H1 (cell line): ENCODE measurements around the gene DPM3. TPM values are rescaled to one million over a fixed set of nuclear protein-coding genes. Genes with fewer than 3 reads are reported as not detected.

Experiments used
- CTCF ChIA-PET: fragments of 300-600 bp; sonication (Branson Sonifier 250); formaldehyde crosslinking; loops from one replicate; lab custom pipeline; 2021; ENCODE audit not compliant: partially characterized antibody; lab: Charles Lee
- POLR2A ChIA-PET: fragments of 300-600 bp; sonication (Branson Sonifier 250); formaldehyde crosslinking; loops from one replicate; lab custom pipeline; 2021; ENCODE audit warnings: inconsistent platforms; ENCODE audit not compliant: partially characterized antibody; lab: Charles Lee
- DNase-seq, 2 experiments: peaks; one replicate each; pipeline versions ENCODE4 v3.0.0 to v3.0.0-alpha.2; 2010 to 2022; ENCODE audit warnings: low spot score in 2 of 2, low read depth in 1 of 2, mixed read lengths in 1 of 2
- FAIRE-seq: peaks from 2 replicates; lab custom pipeline; 2011; peaks lifted over from hg19 to GRCh38; lab: Jason Lieb, UNC
- H2AFZ ChIP-seq: 2 replicates; pipeline ENCODE4 v1.8.1; 2012; ENCODE audit warnings: low read length, inconsistent platforms
- H2AK5ac ChIP-seq: 2 replicates; pipeline ENCODE4 v1.6.1; 2013; ENCODE audit warnings: low read depth, low read length
- H2BK120ac ChIP-seq: replicated peaks from 2 replicates; pipeline ENCODE3; 2013; ENCODE audit warnings: low read depth, low read length, inconsistent platforms
- H2BK12ac ChIP-seq: 2 replicates; pipeline ENCODE4 v1.6.1; 2013; ENCODE audit warnings: low read depth, low read length
- H2BK15ac ChIP-seq: 2 replicates; pipeline ENCODE4 v1.6.1; 2013; ENCODE audit warnings: low read length
- H2BK20ac ChIP-seq: 2 replicates; pipeline ENCODE4 v1.6.1; 2013; ENCODE audit warnings: low read length
- H2BK5ac ChIP-seq: 2 replicates; pipeline ENCODE4 v1.6.1; 2013; ENCODE audit warnings: low read depth, low read length
- H3K14ac ChIP-seq: 2 replicates; pipeline ENCODE4 v1.6.1; 2013; ENCODE audit warnings: inconsistent platforms; ENCODE audit not compliant: insufficient read length
- H3K18ac ChIP-seq: 2 replicates; pipeline ENCODE4 v1.6.1; 2013; ENCODE audit warnings: low read length; ENCODE audit errors: extremely low read depth
- H3K23ac ChIP-seq: 2 replicates; pipeline ENCODE4 v1.6.1; 2013; ENCODE audit warnings: inconsistent platforms; ENCODE audit not compliant: insufficient read length
- H3K23me2 ChIP-seq: 2 replicates; pipeline ENCODE4 v1.6.1; 2013; ENCODE audit warnings: low read depth, low read length
- H3K27ac ChIP-seq: 2 replicates; pipeline ENCODE4 v1.6.1; 2011; ENCODE audit warnings: low read depth, low read length, inconsistent platforms
- H3K27me3 ChIP-seq, 4 experiments: replicated peaks in 1 of 4; 1 replicate in 1 of 4; 2 replicates in 3 of 4; pipeline versions ENCODE4 v1.6.1 to v1.8.1; 2011 to 2013; ENCODE audit warnings: low read length in 3 of 4, mild to moderate bottlenecking in 3 of 4, inconsistent platforms in 2 of 4, mixed read lengths in 2 of 4, moderate library complexity in 1 of 4; ENCODE audit not compliant: control insufficient read depth in 3 of 4, insufficient read depth in 3 of 4; ENCODE audit errors: extremely low read depth in 1 of 4
- H3K36me3 ChIP-seq, 4 experiments: 2 replicates each; pipeline versions ENCODE4 v1.6.1 to v1.8.1; 2011 to 2013; ENCODE audit warnings: mild to moderate bottlenecking in 4 of 4, low read length in 3 of 4, moderate library complexity in 2 of 4, control low read depth in 1 of 4, inconsistent platforms in 1 of 4; ENCODE audit not compliant: insufficient read depth in 4 of 4, control insufficient read depth in 2 of 4
- H3K4ac ChIP-seq: replicated peaks from 2 replicates; pipeline ENCODE3; 2013; ENCODE audit warnings: low read length, low read depth, mixed read lengths, inconsistent platforms; ENCODE audit not compliant: insufficient read length
- H3K4me1 ChIP-seq, 4 experiments: replicated peaks in 1 of 4; 1 replicate in 1 of 4; 2 replicates in 3 of 4; pipeline versions ENCODE4 v1.6.1 to v1.8.1; 2011 to 2013; ENCODE audit warnings: low read length in 3 of 4, inconsistent platforms in 2 of 4, mixed read lengths in 1 of 4; ENCODE audit not compliant: insufficient read depth in 4 of 4, control insufficient read depth in 3 of 4
- H3K4me2 ChIP-seq, 2 experiments: 2 replicates each; pipeline versions ENCODE4 v1.6.1 to v1.8.1; 2011 to 2013; ENCODE audit warnings: low read depth in 2 of 2, low read length in 2 of 2, control low read depth in 1 of 2, inconsistent platforms in 1 of 2, mild to moderate bottlenecking in 1 of 2; ENCODE audit not compliant: insufficient read depth in 1 of 2
- H3K4me3 ChIP-seq, 4 experiments: fragments of 200-600, 300-600 bp in 1 of 4; sonication (generic), shearing (Covaris generic), sonication (Bioruptor Twin) in 1 of 4; 2 replicates each; pipeline versions ENCODE4 v1.5.1 to v1.8.1; 2011 to 2016; ENCODE audit warnings: low read length in 4 of 4, low read depth in 3 of 4, control low read depth in 2 of 4, inconsistent platforms in 2 of 4, mild to moderate bottlenecking in 2 of 4, mixed read lengths in 1 of 4, moderate library complexity in 1 of 4; ENCODE audit not compliant: insufficient read depth in 2 of 4; ENCODE audit errors: extremely low read depth in 1 of 4
- H3K56ac ChIP-seq: replicated peaks from 2 replicates; pipeline ENCODE3; 2013; ENCODE audit warnings: low read depth, mild to moderate bottlenecking, mixed read lengths, low read length, inconsistent platforms; ENCODE audit not compliant: insufficient read length
- H3K79me1 ChIP-seq: 2 replicates; pipeline ENCODE4 v1.6.1; 2013; ENCODE audit warnings: low read depth, low read length, control low read depth
- H3K79me2 ChIP-seq, 2 experiments: 2 replicates each; pipeline versions ENCODE4 v1.6.1 to v1.8.1; 2012 to 2013; ENCODE audit warnings: low read length in 2 of 2, mild to moderate bottlenecking in 2 of 2, inconsistent platforms in 1 of 2; ENCODE audit not compliant: insufficient read depth in 2 of 2, control insufficient read depth in 1 of 2
- H3K9ac ChIP-seq, 4 experiments: replicated peaks in 1 of 4; 1 replicate in 1 of 4; 2 replicates in 3 of 4; pipeline versions ENCODE4 v1.6.1 to v1.8.1; 2011 to 2013; ENCODE audit warnings: low read depth in 3 of 4, low read length in 3 of 4, control low read depth in 2 of 4, mild to moderate bottlenecking in 2 of 4, moderate library complexity in 2 of 4, inconsistent platforms in 1 of 4; ENCODE audit errors: extremely low read depth in 1 of 4
- H3K9me3 ChIP-seq, 2 experiments: 2 replicates each; pipeline versions ENCODE4 v1.6.1 to v1.8.1; 2012 to 2013; ENCODE audit warnings: mild to moderate bottlenecking in 2 of 2, moderate library complexity in 2 of 2, control low read depth in 1 of 2, inconsistent platforms in 1 of 2, low read depth in 1 of 2, low read length in 1 of 2, mixed read lengths in 1 of 2; ENCODE audit not compliant: insufficient read depth in 2 of 2
- H4K20me1 ChIP-seq, 2 experiments: replicated peaks in 1 of 2; 2 replicates each; pipeline versions ENCODE3 to v1.8.1; 2011 to 2013; ENCODE audit warnings: inconsistent platforms in 2 of 2, low read length in 2 of 2, mild to moderate bottlenecking in 1 of 2; ENCODE audit not compliant: insufficient read depth in 2 of 2, control insufficient read depth in 1 of 2
- H4K5ac ChIP-seq: 2 replicates; pipeline ENCODE4 v1.6.1; 2013; ENCODE audit warnings: low read length, low read depth, mixed read lengths, inconsistent platforms; ENCODE audit not compliant: insufficient read length
- H4K8ac ChIP-seq: 2 replicates; pipeline ENCODE4 v1.8.0; 2013; ENCODE audit warnings: mild to moderate bottlenecking, moderate library complexity, low read length, inconsistent platforms; ENCODE audit not compliant: insufficient read depth; ENCODE audit errors: extremely low read depth
- H4K91ac ChIP-seq: replicated peaks from 2 replicates; pipeline ENCODE3; 2013; ENCODE audit warnings: low read length, mixed read lengths, inconsistent platforms; ENCODE audit not compliant: insufficient read length
- BRCA1 ChIP-seq: IDR thresholded peaks from 2 replicates; pipeline ENCODE4 v1.6.1; 2012; ENCODE audit warnings: low read depth, low read length, improper control_type of control experiment
- CREB1 ChIP-seq: IDR thresholded peaks from 2 replicates; pipeline ENCODE4 v1.6.1; 2012; ENCODE audit warnings: inconsistent platforms
- EZH2 ChIP-seq: fragments of 200-600 bp; sonication (generic); IDR thresholded peaks from 2 replicates; pipeline ENCODE4 v1.7.1; 2012; ENCODE audit warnings: low read depth, mild to moderate bottlenecking, moderate library complexity, low read length, inconsistent platforms; ENCODE audit not compliant: severe bottlenecking
- JUND ChIP-seq: IDR thresholded peaks from 2 replicates; pipeline ENCODE4 v1.6.1; 2011; ENCODE audit warnings: mild to moderate bottlenecking, improper control_type of control experiment, low read length
- NANOG ChIP-seq: IDR thresholded peaks from 2 replicates; pipeline ENCODE4 v1.6.1; 2011; ENCODE audit warnings: low read length, low read depth, mild to moderate bottlenecking, inconsistent platforms; ENCODE audit not compliant: insufficient read depth, poor library complexity, severe bottlenecking
- SRF ChIP-seq: IDR thresholded peaks from 2 replicates; pipeline ENCODE4 v1.6.1; 2011; ENCODE audit warnings: mild to moderate bottlenecking, low read depth, low read length, moderate library complexity
- TAF1 ChIP-seq: IDR thresholded peaks from 2 replicates; pipeline ENCODE4 v1.6.1; 2011; ENCODE audit warnings: mild to moderate bottlenecking, low read depth, low read length
- WGBS, 2 experiments: shearing (Covaris generic) in 1 of 2; methylation state at CpG; one replicate each; pipeline versions ENCODE4 v1.1.6 to v1.1.7; 2013 to 2015; ENCODE audit warnings: low lambda C conversion rate in 2 of 2, mixed read lengths in 2 of 2, inconsistent platforms in 1 of 2, low coverage in 1 of 2, missing lambda C conversion rate in 1 of 2; ENCODE audit not compliant: insufficient replicate concordance in 2 of 2, insufficient coverage in 1 of 2, insufficient read length in 1 of 2; ENCODE audit errors: extremely low coverage in 1 of 2, missing lambda C conversion rate in 1 of 2; 5-methylcytosine and 5-hydroxymethylcytosine counted together
- polyA plus RNA-seq, 7 experiments: library from polyadenylated mRNA; depleted of rRNA in 3 of 7; stranded (reverse) in 5 of 7; unstranded in 2 of 7; fragments of >200 nt in 5 of 7; fragments of 200-250 nt in 2 of 7; gene quantifications; 1 replicate in 5 of 7; 2 replicates in 1 of 7; 4 replicates in 1 of 7; pipeline versions ENCODE4 v1.2.1 to v1.2.3, GENCODE V29; 2011 to 2013; ENCODE audit warnings: missing spikeins in 2 of 7, mixed read lengths in 2 of 7
- total RNA-seq: library from RNA; stranded (reverse); fragmentation: NEBNext Ultra II Directional; extraction: Animal tissue kit (Norgen Biotek cat#: 25700); gene quantifications from 2 replicates; pipeline ENCODE4 v1.2.1, GENCODE V29; 2021
- TF ChIP-seq, protein P1 (sequence below), 3 experiments: IDR thresholded peaks; 1 replicate in 2 of 3; 2 replicates in 1 of 3; pipeline versions ENCODE4 v1.5.1 to v1.6.1; 2011; ENCODE audit warnings: low read length in 3 of 3, mild to moderate bottlenecking in 3 of 3, inconsistent platforms in 2 of 3, low read depth in 1 of 3, moderate library complexity in 1 of 3; ENCODE audit not compliant: insufficient read depth in 1 of 3; ENCODE audit errors: control extremely low read depth in 1 of 3
- TF ChIP-seq, protein P2 (sequence below): IDR thresholded peaks from 2 replicates; pipeline ENCODE4 v1.6.1; 2012; ENCODE audit warnings: low read length, inconsistent platforms

Gene DPM3
- total and polyA plus RNA-seq, 2 of the 8 experiments (the other 6 are each of a cell fraction or from before 2014, with no cell fraction given): 44.8 to 227 TPM

DNA sequence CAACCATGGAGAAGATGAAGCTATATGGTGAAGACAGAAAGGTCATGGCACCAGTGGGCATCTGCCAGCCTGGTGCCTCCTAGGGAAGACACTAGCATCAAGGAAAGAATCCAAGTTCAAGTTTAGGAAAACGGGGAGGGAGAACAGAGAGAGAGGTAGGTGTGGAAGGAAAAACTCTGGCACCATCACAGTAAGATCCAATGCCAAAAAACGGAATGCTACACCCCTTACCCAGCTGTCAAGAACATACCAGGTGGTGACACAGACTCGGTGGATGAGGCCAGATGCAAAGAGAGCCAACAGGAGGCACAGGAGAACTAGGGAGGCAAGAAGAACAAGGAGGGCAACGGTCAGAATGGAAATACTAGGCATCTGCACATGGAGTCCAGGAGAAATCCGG is 29.2 kb upstream of the DPM3 start:
- no peak overlapping the region for H3K56ac ChIP-seq
- CTCF ChIA-PET: interaction anchor here (1.1 to 12.4 kb wide), 12 partner anchors 24 to 109 kb away, joined by 3 to 215 read pairs (median 14); partner anchors contain the start of genes DPM3, EFNA1 and SLC50A1
- POLR2A ChIA-PET: interaction anchor here (1.2 to 20.5 kb wide), 2 partner anchors 32 to 54 kb away, joined by 3 to 512 read pairs; partner anchors contain the start of genes MTX1 and THBS3
- no peaks in the 10 kb centered on the region for H3K9me3 ChIP-seq
- no peak for DNase-seq
- no peak overlapping the region for H2AK5ac ChIP-seq
- H3K18ac ChIP-seq: no peak overlapping the region
- no peak overlapping the region for H3K4ac ChIP-seq
- no peak overlapping the region for H3K23ac ChIP-seq
- no peak overlapping the region for H2BK120ac ChIP-seq
- H3K4me1 ChIP-seq: peaks cover 5 to 22% (median 13%) of the 10 kb centered on the region in 4 experiments
- H4K5ac ChIP-seq: no peak overlapping the region
- H2BK20ac ChIP-seq: no peak overlapping the region
- no peak overlapping the region for H4K8ac ChIP-seq
- no peak overlapping the region for H2BK5ac ChIP-seq
- H3K27ac ChIP-seq: no peak overlapping the region
- H2BK15ac ChIP-seq: no peak overlapping the region
- H2BK12ac ChIP-seq: no peak overlapping the region
- no peak overlapping the region for H3K4me2 ChIP-seq
- no peak overlapping the region for H2AFZ ChIP-seq
- H4K20me1 ChIP-seq: no peaks in the 10 kb centered on the region
- no peaks in the 10 kb centered on the region for H3K79me1 ChIP-seq
- H3K23me2 ChIP-seq: peaks cover 16% of the 10 kb centered on the region
- WGBS, 2 experiments: 74% methylated on average over 5 of the region's 5 CpGs; no CpG with 5 or more reads in 1 of the 2 experiments
- no peak overlapping the region for H3K9ac ChIP-seq
- H3K14ac ChIP-seq: no peak overlapping the region
- peaks cover 0 to 12% of the 10 kb centered on the region in 2 experiments; a peak in 2 of 4 replicates for H3K79me2 ChIP-seq
- H4K91ac ChIP-seq: no peak overlapping the region
- H3K4me3 ChIP-seq: no peak overlapping the region
- H3K27me3 ChIP-seq: no peaks in the 10 kb centered on the region
- H3K36me3 ChIP-seq: peaks cover 0 to 10% (median 7%) of the 10 kb centered on the region in 4 experiments; a peak in 4 of 8 replicates
- FAIRE-seq: no peak
- TF ChIP-seq TAF1 (no peak), BRCA1 (no peak), JUND (no peak), EZH2 (no peak), NANOG (no peak), SRF (no peak), CREB1 (no peak)
- TF ChIP-seq, protein P1, sequence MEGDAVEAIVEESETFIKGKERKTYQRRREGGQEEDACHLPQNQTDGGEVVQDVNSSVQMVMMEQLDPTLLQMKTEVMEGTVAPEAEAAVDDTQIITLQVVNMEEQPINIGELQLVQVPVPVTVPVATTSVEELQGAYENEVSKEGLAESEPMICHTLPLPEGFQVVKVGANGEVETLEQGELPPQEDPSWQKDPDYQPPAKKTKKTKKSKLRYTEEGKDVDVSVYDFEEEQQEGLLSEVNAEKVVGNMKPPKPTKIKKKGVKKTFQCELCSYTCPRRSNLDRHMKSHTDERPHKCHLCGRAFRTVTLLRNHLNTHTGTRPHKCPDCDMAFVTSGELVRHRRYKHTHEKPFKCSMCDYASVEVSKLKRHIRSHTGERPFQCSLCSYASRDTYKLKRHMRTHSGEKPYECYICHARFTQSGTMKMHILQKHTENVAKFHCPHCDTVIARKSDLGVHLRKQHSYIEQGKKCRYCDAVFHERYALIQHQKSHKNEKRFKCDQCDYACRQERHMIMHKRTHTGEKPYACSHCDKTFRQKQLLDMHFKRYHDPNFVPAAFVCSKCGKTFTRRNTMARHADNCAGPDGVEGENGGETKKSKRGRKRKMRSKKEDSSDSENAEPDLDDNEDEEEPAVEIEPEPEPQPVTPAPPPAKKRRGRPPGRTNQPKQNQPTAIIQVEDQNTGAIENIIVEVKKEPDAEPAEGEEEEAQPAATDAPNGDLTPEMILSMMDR (IDR thresholded peaks at IDR 0.05; ENCODE audit: control extremely low read depth in 1 of 3, insufficient read depth in 1 of 3, low read depth in 1 of 3, low read length in 3 of 3): no peak
- TF ChIP-seq, protein P2, sequence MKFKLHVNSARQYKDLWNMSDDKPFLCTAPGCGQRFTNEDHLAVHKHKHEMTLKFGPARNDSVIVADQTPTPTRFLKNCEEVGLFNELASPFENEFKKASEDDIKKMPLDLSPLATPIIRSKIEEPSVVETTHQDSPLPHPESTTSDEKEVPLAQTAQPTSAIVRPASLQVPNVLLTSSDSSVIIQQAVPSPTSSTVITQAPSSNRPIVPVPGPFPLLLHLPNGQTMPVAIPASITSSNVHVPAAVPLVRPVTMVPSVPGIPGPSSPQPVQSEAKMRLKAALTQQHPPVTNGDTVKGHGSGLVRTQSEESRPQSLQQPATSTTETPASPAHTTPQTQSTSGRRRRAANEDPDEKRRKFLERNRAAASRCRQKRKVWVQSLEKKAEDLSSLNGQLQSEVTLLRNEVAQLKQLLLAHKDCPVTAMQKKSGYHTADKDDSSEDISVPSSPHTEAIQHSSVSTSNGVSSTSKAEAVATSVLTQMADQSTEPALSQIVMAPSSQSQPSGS: no peak
